HG02571 (cell line): ENCODE measurements around the gene STOML3.

Source experiments
- ATAC-seq: cut with Tn5 transposase; IDR thresholded peaks from one replicate; pipeline ENCODE4 v1.9.1; 2021; ENCODE audit warnings: mild to moderate bottlenecking, moderate library complexity; ENCODE audit not compliant: unreplicated experiment

Gene STOML3

GRCh38 chr13:38921081-38921480, 69.5 kb downstream of the STOML3 start:
- ATAC-seq, result no peak
